ENCODE results near the gene TP53TG5.

The TP53TG5 gene

DNA sequence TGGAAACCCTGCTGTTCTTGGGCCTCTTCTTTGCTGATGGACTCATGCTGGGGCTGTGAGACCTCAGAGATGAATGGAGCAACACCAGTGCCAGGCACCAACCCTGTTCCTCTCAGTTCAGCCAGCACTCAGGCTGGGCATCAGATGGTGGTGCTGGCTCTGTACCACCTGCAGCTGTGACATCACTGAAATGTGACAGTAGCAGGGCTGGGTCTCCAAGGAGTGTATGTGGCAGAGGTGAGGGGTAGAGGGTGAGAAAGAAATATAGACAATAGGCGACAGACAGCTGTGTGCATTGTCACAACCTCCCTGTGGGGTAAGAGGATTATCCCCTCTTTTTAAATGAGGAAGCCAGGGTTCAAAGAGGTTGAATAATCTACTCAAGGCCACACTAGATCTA, at the start of gene TP53TG5:
TP53TG5 (minus strand) TSS at position 135 of the 400 bp plus-strand sequence; CDS start at position 46, 89 bp downstream.
- DNase-seq = no peak

DNA sequence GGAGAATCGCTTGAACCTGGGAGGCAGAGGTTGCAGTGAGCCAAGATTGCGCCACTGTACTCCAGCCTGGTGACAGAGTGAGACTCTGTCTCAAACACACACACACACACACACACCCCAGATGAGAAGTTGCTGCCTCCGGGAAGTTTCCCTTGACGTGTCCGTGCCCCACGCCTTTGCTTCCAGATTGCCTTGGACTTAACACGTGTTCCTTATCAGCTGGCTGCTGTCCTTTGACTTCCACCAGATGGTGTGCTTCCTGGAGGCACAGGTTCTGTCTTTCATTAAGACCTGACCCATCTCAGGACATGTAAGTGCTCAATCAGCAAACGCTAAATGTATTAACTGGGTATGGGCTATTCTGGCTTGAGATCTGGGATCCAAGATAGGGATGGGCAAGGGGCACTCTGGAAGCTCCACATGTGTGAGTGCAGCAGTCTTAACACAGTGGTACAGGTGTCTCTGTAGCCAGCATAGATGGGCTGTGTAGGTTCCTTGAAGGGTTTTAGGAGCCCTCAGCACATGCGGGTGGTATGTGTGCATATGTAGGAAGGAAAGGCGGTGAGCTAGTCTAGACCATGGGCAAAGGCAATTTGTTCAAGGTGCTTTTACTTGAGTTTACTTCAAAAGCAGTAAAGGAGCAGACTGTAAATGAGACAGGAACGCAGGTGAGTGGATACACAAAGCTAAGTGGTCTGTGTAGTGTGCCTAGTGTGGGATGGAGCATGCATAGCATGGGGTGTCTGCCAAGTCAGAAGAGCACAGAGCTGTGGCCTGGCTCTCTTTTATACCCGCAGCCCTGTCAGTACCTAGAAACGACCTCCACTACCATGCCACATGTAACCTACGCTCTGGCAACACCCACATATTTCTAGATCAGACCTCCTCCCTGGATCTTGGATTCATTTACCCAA, 49.4 kb upstream of the TP53TG5 start:
- no peak for DNase-seq

GRCh38 chr20:45426320-45427016, 48.3 kb upstream of the TP53TG5 start:
- DNase-seq = no peak

- DNase-seq = no peak
Observed at GRCh38 chr20:45425561-45425960, 47.4 kb upstream of the TP53TG5 start.

- DNase-seq = no peak
Observed at GRCh38 chr20:45423700-45424099, 45.6 kb upstream of the TP53TG5 start.

DNA sequence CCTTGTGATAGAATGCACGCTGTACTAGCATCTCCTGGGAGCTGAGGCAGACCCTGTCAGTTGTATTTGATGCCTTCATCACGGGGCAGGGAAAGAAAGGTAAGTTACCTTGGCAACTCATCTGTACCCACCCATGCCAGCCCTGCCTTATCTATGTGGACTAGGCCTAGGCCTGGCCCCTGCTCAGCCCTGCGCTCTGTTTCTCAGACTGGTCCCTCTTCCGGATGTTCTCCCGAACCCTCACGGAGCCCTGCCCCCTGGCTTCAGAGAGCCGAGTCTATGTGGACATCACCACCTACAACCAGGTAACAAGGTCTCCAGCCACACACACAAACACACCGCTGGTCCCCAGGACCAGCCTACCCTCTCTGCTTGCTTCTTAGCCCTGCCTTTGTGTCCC, 42.0 kb upstream of the TP53TG5 start:
- no peak for DNase-seq

DNA sequence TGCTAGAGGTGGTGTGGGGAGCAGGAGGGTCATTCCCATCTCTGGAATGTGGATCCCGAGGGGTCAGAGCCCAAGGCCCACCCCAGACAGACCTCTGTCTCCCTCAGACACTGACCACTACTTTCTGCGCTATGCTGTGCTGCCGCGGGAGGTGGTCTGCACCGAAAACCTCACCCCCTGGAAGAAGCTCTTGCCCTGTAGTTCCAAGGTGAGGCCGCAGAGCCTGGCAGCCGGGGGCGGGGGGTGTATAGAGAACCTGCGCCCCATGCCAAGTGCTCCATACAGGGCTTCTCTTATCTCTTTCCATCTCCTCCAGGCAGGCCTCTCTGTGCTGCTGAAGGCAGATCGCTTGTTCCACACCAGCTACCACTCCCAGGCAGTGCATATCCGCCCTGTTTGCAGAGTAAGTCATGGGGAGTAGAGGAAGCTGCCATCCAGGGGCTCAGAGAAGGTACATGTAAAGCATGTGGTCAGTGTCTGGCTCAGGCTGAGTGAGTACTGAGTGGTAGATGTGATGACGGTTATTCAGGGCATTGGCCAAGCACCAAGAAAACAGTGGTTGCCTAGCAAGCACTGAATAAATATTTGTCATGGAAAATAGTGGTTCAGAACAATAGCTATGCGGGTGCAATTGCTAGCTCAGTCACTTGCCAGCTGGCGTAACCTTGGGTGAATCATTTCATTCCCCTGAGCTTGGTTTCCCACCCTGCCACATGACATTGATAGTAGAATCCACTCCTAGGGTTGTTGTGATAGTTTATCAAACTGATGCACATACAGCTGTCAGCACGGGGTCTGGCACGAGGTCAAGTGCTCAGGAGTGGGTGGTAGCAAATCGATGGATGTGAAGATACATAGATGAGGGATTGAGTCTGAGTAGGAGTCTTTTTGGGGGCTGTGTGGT, 41.3 kb upstream of the TP53TG5 start:
- no peak for DNase-seq

GRCh38 chr20:45416917-45417316, 38.8 kb upstream of the TP53TG5 start:
- no peak for DNase-seq

DNA sequence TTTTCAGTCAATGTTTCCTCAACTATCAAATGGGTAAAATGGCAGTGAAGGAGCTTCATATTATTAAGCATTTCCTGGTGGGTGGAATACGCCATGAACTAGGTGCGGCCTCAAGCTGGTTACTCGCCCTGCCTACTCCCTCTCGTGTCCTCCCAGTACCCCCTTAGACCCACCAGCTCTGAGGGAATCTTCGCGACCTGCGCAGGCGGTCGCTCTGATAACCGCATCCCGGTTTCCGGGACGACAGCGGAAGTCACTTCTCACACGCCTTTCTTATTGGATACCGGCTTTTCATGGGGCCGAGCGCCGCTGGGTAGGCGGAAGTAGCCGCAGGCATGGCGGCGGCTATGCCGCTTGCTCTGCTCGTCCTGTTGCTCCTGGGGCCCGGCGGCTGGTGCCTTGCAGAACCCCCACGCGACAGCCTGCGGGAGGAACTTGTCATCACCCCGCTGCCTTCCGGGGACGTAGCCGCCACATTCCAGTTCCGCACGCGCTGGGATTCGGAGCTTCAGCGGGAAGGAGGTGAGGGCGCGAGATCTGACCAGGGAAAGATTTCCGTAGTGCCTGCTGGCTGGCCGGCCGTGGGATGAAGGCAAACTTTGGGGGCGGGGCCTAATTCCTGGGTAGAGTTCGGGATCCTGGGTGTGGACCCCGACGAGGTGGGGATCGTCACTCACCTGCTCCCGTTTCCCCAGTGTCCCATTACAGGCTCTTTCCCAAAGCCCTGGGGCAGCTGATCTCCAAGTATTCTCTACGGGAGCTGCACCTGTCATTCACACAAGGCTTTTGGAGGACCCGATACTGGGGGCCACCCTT, 37.9 kb upstream of the TP53TG5 start, which contains the start of gene PIGT:
PIGT (plus strand) TSS at position 320 of the 816 bp plus-strand sequence; CDS start at position 336, 16 bp downstream.
- DNase-seq = peak; percentile 67

DNA sequence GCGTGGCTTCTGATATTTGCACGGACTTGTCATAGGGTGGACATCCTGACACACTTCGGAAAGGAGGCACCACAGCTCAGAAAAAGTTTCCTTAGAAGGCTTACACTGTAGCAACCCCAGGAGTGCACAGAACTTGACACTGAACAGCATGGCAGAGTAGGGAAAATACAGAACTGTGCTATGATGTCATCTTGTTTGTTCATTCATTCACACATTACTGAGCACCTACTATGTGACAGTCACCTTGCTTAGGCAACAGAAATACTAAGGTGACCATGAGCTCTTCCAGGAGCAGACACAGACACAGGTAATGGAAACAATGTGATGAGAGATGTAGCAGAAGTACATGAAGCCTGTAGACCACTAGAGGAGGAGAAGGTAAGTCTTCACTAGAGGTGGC, 35.4 kb upstream of the TP53TG5 start:
- no peak for DNase-seq

DNA sequence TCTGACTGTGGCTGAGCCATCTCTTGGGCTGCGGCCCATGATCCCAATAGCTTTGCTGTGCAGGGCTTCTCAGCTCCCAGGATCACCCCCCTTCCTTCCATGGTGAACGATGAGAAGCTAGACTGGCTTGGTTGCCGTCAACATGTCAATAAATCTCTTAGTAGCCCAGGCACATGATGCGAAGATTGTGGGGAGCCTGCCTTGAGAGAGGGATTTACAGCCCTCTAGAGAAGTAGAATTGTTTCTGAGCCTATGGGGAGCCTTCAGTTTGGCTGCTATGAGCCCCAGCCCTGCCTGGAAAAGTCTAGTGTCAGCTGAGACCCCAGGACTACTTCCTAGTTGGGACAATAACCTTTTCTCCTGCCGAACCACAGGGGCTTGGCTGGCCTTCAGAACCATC, 34.5 kb upstream of the TP53TG5 start:
- DNase-seq = no peak

- no peak for DNase-seq
Observed at GRCh38 chr20:45410887-45411286, 32.8 kb upstream of the TP53TG5 start.

DNA sequence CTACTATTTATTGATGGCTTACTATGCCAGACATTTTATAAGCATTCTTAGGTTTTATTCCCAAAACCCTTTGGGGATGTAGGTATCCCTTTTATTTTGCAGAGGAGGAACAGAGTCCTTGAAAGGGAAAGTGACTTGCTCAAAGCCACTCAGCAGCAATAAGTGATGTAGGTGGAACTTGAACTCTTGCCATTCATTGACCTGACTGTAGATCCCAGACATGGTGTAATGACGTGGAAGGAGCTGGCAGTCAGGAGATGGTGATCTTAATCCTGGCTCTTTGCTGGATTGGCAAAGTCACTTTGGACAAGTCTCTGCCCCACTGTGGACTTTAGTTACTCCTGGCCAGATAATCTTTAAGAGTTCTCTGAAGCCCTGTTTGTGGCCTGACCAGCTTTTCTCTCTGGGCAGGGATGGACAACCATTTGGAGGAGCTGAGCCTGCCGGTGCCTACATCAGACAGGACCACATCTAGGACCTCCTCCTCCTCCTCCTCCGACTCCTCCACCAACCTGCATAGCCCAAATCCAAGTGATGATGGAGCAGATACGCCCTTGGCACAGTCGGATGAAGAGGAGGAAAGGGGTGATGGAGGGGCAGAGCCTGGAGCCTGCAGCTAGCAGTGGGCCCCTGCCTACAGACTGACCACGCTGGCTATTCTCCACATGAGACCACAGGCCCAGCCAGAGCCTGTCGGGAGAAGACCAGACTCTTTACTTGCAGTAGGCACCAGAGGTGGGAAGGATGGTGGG, 31.6 kb upstream of the TP53TG5 start:
- no peak for DNase-seq

GRCh38 chr20:45408646-45409213, 30.6 kb upstream of the TP53TG5 start:
- no peak for DNase-seq

DNA sequence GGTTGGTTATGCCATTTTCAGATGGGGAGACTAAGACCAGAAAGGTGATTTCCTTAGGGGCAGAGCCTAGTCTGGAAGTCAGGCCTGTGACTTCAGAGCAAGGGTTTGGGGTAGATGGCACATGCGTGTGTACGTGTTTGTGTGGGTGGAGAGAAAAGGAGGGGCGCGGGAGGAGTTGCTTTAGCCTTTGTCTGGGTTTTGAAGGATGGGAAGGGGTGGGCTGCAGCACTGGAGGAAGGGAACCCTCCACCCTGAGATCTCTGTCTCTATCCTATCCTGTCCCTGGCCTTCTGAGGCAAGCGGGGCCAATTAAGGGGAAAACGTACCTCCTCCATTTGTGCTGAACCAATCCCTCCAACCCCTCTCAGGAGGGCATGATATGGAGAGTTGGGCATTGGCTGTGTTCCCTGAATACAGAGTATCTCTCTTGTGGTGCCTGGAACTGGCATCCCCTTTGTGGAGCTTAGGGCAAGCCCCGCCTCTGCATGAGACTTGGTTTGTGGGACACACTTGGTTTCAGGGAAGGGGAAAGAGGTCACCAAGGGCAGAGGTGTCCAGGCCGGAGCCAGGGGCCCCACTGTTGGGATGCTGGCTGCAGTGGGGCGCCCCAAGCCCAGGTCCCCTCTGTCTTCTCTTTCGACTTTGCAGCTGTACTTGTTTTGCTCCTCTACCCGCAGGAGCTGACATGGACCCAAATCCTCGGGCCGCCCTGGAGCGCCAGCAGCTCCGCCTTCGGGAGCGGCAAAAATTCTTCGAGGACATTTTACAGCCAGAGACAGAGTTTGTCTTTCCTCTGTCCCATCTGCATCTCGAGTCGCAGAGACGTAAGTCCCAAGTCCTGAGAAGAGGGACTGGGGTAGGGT, 29.9 kb upstream of the TP53TG5 start, which contains the start of gene DBNDD2:
DBNDD2 (plus strand) TSS at position 507 of the 863 bp plus-strand sequence; CDS start at position 686, 179 bp downstream.
- DNase-seq = no peak

DNA sequence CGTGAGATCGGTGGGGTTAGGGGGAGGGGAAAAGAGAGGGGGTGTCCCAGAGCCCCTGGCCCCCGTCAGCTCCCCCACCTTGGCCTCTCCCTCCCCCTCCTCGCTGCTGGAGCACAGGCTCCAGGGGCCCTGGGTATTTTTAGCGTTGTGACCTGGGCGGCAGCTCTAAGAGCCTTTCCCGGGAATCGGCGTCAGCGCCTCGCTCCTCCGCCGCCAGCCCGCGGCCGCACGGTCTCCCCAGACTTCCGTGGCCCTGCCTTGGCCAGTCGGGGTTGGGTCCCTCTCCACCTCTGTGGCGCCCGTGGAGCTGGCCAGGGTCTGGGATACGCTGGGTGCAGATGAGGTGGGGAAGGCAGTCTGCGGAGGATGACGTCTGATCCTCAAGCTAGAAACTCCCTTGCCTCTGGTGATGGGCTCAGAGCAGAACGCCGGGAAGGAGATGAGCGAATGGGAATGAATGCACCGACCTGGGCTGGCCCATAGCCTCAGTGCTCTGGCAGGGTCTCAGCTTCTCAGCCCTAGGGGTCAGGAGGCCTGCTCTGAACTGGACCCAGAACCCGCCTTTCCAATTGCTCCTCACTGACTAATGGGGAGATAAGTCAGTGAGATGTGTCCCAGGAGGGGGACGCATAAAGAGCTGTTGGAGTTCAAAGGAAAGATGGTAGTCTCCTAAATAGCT, 29.1 kb upstream of the TP53TG5 start:
- DNase-seq = no peak

DNA sequence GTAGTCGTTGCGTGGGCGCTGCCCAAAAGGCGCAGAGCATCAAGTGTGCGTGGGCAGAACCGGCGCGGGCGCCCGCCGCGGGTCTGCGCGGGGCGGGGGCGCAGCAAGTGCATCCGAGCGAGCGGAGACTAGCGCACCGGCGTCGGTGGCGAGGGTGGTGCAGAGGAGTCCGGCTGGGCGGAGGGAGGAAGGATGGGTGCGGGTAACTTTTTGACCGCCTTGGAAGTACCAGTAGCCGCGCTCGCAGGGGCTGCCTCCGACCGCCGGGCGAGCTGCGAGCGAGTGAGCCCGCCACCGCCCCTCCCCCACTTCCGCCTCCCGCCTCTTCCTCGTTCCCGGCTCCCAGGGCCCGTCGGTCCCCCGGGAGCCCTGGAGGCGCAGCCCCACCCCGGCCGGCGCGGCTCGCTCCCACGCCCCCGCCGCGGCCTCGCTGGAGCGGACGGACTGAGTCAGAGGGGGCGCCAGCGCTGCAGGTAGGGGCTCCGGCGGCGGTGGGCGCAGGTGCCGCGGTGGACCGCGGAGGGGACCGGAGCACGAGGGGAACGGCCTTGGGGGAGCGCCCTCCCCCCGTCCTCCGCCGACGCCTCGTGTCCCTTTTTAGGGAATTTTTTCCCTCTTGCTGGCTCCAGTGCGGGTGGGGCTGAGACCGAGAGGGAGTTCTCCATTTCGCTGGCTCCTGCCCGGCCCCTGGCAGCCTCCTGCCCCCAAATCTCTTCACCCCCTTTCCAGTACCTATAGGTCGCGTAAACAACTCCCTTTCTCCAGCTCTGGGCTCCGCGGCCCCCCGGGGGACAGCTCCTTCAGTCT, 28.3 kb upstream of the TP53TG5 start:
- DNase-seq = no peak

GRCh38 chr20:45405571-45406259, 27.6 kb upstream of the TP53TG5 start:
- DNase-seq = no peak
